ENCODE data around the gene SLC25A44. TPM values are rescaled to one million over a fixed set of nuclear protein-coding genes. Genes with fewer than 3 reads are reported as not detected.
A peak's percentile ranks its signal among the peaks of the same experiment; 100 is the strongest.
"Not testable (repeated sequence)": the region's sequence is repeated elsewhere in the genome, so short reads cannot be mapped to it uniquely, and the experiment has no call there.

The SLC25A44 gene
- total RNA-seq, 1 donor from 2014 or later, result 16.3 TPM

DNA sequence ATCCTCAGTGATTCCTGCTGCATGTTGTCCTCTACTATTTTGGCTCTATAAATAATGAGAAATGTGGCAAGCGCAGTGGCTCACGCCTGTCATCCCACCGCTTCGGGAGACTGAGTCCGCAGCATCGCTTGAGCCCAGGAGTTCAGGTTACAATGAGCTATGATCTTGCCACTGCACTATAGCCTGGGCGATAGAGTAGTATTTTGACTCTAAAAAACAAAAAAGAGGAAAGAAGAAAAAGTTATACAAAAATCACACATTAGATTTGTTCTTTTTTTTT, 756 bp upstream of the SLC25A44 start:
- peak; percentile 3 for ATAC-seq
- intact Hi-C loops (cut with DNase I), result no loop called here

DNA sequence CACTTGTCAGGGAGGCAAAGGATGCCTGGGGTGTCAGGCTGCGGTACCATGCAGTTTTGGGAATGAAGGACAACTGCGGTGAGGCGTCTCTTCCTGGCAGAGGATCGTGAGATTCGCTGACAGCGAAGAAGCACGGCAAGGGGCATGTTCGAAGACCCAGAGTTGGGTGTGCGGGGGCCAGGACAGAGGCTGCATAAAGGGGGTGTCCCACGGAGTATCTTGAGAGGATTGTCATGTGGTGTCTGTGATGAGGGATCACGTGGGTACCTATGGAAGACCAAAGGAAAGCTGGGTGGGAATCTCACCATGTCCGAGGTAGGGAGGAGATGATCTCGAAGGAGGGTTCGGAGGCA, 372 bp downstream of the SLC25A44 start:
- ATAC-seq (peak; percentile 3), DNase-seq (ENCODE audit: low spot score) (no peak)
- intact Hi-C loops (cut with DNase I), result no loop called here

More for the DNA sequence above, 756 bp upstream of the SLC25A44 start:
- no peak for DNase-seq (ENCODE audit: low spot score)

DNA sequence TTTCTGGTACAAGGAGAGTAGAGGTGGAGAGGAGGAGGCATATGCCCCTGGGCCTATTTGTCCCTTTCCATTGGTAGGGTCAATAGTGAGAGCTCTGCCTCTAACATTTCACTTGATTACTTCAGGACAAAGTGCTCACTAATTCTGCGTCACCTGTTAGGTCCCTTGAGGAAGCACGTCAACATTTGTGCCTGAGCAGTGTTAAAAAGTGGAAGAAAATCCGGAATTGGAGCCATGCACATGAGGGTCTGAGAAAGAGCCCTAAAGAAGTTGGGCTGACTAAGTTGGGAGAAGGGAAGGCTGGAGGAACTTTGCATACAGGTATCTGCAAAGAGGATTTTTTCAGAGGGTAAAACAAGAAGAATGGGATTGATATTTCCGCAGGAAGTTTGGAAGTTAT, 1.9 kb downstream of the SLC25A44 start:
- ATAC-seq, result no peak
- no peak for DNase-seq (ENCODE audit: low spot score)
- intact Hi-C loops (cut with DNase I), result no loop called here

DNA sequence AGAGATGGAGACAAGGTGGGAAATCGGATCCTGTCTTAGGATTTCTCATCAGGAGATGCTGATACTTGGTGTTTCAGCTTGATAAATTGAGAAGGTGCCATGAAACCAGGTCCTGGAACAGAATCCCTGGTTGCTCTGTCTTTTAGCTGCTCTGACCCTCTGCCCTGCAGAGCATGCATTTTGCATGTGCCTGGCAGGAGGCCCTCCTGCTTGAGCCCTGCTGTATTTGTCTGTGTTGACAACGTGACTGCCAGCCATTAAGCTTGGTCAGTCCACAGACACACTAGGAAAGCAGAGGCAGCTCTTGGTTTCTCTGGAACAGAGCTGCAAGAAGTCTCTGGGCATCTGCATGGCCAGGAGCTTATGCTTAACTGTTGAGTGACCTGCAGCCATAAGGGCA, 2.5 kb downstream of the SLC25A44 start:
- intact Hi-C loops (cut with DNase I), result no loop called here
- no peak for DNase-seq (ENCODE audit: low spot score)
- ATAC-seq, result no peak

DNA sequence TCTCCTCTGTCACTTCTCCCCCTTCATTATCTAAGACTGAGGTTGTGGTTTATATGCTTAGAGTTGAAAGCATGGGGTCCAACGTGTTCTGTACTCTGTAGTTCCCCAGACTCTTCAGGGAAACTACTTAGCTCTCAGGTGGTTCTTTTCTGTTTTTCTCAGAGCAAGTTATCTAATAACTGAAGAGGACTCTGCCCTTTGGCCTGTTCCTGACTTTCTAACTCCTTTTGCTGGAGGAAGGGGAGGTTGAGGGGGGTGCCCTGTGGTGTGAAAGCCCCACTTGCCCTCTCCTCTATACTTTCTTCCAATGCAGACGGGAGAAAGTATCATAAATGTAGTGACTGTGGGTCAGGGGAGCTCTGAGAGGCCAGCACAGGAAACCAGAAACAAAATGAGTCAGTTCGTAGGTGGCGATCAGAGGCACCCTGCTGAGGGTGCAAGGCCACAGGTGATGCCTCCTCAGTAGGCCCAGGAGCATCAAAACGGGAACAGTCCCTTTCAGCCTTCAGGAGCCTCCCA, 5.0 kb downstream of the SLC25A44 start:
- intact Hi-C loops (cut with DNase I), result no loop called here
- DNase-seq (ENCODE audit: low spot score) (no peak), ATAC-seq (no peak)

DNA sequence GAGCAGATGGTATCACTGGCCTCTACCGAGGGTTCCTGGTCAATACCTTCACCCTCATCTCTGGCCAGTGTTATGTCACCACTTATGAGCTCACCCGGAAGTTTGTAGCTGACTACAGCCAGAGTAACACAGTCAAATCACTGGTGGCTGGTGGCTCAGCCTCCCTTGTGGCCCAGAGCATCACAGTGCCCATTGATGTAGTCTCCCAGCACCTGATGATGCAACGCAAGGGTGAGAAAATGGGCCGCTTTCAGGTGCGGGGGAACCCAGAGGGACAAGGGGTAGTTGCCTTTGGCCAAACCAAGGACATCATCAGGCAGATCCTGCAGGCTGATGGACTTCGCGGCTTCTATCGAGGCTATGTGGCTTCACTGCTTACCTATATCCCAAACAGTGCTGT, 6.1 kb downstream of the SLC25A44 start:
- ATAC-seq (no peak), DNase-seq (ENCODE audit: low spot score) (no peak)
- intact Hi-C loops (cut with DNase I), result no loop called here

DNA sequence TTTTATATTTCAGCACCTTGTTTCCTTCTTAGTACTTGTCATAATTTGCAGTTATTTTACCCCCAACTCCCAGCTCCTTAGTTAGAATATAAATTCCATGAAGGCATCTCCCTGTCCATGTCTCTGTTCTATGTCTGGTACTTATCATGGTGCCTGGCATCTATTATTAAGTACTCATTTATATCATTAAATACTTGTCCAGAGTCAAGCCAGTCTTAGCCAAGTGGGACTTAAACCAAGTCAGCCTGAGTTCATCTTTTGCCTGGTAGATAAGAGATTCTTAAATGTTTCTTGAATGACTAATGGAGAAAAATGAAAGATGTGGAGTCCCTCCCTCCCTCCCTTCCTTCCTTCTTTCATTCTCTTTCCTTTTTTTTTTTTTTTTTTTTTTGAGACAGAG, 9.4 kb downstream of the SLC25A44 start:
- no peak for ATAC-seq

DNA sequence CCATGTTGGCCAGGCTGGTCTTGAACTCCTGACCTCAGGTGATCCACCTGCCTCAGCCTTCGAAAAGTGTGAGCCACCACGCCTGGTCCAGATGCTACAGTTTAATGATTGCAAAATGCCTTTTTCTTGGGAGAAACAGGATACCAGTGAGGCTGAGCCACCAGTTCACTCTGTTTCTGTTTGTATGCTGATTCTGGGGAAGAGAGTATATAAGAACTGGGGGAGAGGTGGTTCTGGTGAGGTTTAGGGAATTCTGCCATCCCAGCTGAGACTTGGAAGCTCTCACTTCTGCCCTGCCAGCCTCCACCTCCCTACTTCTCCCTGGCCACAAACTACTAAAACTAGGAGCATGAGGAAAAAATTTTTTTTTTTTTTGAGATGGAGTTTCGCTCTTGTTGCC, 10.8 kb downstream of the SLC25A44 start:
- ATAC-seq (peak; percentile 36), DNase-seq (ENCODE audit: low spot score) (no peak)
- intact Hi-C loops (cut with DNase I), result no loop called here

More for the DNA sequence above, 9.4 kb downstream of the SLC25A44 start:
- no peak for DNase-seq (ENCODE audit: low spot score)
- intact Hi-C loops (cut with DNase I), result no loop called here

DNA sequence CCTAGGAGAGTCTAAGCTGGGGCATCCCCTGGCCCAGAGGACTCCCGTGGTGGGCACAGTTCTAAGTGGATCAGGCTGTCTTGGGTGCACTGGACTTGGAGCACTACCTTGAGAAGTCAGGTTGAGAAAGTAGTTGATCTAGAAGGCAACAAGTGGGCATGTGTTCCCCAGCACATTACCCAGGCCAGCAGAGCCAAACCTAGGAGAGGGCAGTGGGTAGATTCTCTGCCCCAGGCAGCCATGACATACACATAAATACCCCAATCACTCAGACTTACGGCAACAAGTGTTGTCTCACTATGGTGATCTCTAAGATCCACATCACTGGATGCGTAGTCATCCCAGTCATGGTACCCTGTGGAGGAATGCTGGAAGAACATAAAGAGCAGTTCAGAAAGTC, 17.3 kb downstream of the SLC25A44 start:
- ATAC-seq, result no peak
- DNase-seq (ENCODE audit: low spot score), result peak; percentile 35
- intact Hi-C loops (cut with DNase I), result no loop called here

DNA sequence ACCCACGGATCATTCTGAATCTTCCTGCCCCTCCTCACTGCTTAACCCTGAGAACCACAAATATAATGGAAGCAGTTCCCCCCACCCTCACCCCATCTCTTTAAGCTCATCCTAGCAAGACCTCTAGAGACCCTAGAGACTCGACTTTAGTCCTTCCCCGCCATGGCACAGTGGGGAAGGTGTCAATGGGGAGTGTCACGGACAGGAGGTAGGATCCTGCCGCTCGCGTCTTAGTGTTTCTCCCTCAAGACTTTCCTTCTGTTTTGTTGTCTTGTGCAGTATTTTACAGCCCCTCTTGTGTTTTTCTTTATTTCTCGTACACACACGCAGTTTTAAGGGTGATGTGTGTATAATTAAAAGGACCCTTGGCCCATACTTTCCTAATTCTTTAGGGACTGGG, 18.2 kb downstream of the SLC25A44 start:
- ATAC-seq (no peak), DNase-seq (ENCODE audit: low spot score) (no peak)
- intact Hi-C loops (cut with DNase I), result no loop called here

DNA sequence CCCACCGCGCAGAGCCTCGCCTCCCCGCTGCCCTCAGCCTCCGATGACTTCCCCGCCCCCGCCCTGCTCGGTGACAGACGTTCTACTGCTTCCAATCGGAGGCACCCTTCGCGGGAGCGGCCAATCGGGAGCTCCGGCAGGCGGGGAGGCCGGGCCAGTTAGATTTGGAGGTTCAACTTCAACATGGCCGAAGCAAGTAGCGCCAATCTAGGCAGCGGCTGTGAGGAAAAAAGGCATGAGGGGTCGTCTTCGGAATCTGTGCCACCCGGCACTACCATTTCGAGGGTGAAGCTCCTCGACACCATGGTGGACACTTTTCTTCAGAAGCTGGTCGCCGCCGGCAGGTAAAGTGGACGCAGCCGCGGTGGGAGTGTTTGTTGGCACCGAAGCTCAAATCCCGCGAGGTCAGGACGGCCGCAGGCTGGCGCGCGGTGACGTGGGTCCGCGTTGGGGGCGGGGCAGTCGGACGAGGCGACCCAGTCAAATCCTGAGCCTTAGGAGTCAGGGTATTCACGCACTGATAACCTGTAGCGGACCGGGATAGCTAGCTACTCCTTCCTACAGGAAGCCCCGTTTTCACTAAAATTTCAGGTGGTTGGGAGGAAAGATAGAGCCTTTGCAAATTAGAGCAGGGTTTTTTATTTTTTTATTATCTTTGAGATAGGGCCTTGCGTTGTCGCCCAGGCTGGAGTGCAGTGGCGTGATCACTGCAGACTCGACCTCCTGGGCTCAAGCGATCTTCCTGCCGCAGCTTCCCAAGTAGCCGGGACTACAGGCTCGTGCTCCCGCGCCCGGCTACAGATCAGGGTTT, 19.1 kb downstream of the SLC25A44 start, which contains the start of gene PMF1:
Gene PMF1 (plus strand): TSS at position 175 of the 811 bp plus-strand sequence. CDS start 9 bp downstream, at position 184.
- peak; percentile 99 for ATAC-seq
- peak; percentile 98 for DNase-seq (ENCODE audit: low spot score)
- intact Hi-C loops (cut with DNase I), result no loop called here

DNA sequence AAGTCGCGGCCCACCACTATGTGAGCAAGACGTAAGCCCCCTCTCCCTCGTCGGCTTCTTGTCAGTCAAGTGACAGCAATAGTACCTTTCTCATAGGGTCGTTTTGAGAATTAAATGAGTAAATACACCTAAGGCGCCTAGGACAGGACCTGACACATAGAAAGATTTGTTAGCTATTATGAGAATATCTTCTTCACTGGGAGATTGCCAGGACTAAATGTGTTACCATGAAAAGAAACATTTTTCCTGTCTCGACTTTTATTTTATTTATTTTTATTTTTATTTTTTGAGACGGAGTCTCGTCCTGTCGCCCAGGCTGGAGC, 19.7 kb downstream of the SLC25A44 start:
- intact Hi-C loops (cut with DNase I), result no loop called here
- DNase-seq (ENCODE audit: low spot score) (no peak), ATAC-seq (no peak)

DNA sequence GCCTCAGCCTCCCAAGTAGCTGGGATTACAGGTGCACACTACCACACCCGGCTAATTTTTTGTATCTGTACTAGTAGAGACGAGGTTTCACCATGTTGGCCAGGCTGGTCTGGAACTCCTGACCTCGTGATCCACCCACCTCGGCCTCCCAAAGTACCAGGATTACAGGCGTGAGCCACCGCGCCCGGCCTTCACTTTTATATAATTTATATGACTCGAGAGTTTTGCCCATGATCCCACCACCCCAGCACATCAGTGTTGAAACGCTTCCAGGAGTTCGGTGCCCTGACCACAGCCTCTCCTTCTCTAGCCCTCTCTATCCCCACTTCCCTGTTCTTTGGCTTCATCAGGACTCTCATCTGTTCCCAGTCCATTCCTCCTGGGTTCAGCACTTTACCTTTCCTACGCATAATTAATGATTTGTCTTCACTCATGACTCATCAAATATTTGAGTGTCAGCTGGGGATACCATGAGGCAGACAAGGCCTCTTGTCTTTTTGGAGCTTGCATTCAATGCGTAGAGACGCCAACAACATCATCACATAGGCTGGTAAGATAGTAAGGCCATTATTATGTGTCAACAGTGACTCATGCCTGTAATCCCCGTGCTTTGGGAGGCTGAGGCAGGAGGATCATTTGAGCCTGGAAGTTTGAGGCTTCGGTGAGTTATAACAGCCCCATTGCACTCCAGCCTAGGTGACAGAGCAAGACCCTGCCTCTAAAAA, 20.3 kb downstream of the SLC25A44 start:
- intact Hi-C loops (cut with DNase I), result no loop called here
- DNase-seq (ENCODE audit: low spot score) (no peak), ATAC-seq (no peak)

DNA sequence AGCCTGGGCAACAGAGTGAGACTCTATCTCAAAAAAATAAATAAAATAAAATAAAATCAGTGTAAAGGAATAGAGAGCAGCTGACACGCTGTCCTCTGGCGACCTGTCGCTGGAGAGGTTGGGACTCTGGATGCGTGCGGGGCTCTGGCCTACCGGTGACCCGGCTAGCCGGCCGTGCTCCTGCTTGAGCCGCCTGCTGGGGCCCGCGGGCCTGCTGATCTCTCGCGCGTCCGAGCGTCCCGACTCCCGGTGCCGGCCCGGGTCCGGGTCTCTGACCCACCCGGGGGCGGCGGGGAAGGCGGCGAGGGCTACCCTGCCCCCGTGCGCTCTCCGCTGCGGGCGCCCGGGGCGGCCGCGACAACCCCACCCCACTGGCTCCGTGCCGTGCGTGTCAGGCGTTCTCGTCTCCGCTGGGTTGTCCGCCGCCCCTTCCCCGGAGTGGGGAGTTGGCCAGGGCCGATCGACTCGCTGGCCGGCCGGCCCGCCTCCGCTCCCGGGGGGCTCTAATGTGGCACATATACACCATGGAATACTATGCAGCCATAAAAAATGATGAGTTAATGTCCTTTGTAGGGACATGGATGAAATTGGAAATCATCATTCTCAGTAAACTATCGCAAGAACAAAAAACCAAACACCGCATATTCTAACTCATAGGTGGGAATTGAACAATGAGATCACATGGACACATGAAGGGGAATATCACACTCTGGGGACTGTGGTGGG, 22.6 kb downstream of the SLC25A44 start:
- intact Hi-C loops (cut with DNase I); ATAC-seq; DNase-seq (ENCODE audit: low spot score): not testable (repeated sequence)

DNA sequence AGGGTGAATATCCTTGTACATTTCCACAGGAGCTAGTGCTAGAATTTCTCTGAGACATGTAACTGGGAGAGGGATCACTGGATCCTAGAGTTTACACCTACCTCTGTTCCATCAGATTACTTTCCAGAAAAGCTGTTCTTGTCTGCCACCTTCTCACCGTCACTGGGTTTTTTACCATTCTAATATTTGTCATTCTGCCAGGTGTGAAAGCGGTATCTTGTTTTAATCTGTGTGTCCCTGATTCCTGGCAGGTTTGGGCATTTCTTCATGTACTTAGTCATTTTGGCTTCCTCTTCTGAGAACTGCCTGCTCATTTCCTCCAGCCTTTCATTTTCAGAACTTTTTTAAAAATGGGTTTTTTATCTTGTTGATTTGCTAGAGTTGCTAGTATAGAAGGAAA, 24.0 kb downstream of the SLC25A44 start:
- no peak for DNase-seq (ENCODE audit: low spot score)
- intact Hi-C loops (cut with DNase I), result no loop called here
- no peak for ATAC-seq

DNA sequence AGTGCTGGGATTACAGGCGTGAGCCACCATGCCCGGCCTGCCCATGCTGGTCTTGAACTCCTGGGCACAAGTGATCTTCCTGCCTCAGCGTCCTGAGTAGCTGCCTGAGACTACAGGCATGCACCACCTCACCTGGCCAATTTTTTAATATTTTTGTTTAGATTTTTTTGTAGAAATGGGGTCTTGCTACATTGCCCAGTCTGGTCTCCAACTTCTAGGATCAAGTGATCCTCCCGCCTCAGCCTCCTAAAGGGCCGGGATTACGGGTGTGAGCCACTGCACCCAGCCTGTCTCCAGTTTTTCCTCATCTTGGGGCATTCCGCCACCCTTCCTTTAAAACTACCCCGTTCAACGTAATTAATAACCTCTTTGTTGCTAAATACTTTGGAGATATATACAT, 26.3 kb downstream of the SLC25A44 start:
- ATAC-seq (no peak), DNase-seq (ENCODE audit: low spot score) (no peak)
- intact Hi-C loops (cut with DNase I), result loop anchor here (5.0 kb wide), 1 partner anchor 128 kb away; no protein-coding TSS in a partner anchor

DNA sequence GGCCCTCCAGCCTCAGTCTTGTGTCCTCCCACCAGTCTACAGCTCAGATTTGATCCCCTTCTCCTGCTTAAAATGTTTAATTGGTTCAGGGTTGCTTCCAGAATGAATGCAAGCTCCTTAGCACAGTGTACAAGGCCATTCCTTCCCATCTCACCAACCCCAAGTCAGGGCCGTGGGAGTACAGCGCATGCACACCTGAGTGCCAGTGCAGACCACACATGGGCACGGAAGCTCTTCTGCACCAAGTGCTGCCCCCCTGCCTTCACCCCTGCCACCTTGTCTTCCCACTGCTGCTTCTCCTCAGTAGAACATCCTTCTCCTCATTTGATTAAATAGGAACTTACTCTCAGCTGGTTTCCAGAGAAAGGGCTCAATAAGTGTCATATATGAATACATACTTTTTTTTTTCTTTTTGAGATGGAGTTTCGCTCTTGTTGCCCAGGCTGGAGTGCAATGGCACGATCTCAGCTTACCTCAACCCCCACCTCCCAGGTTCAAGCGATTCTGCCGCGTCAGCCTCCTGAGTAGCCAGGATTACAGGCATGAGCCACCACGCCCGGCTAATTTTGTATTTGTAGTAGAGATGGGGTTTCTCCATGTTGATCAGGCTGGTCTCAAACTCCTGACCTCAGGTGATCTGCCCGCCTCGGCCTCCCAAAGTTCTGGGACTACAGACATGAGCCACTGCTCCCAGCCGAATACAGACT, 28.2 kb downstream of the SLC25A44 start:
- ATAC-seq, result no peak
- intact Hi-C loops (cut with DNase I), result loop anchor here (5.0 kb wide), 1 partner anchor 130 kb away; no protein-coding TSS in a partner anchor

DNA sequence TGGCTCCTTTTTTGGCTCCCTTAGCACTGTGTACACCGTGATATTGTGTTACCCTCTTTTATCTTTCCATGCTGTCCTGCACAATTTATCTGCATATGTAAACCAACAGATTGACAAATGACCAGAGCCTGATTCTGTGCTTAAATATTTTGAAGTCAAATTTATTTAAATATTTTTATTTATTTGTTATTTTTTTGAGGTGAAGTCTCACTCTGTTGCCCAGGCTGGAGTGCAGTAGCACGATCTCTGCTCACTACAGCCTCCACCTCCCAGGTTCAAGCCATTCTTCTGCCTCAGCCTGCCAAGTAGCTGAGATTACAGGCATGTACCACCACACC, 31.7 kb downstream of the SLC25A44 start:
- intact Hi-C loops (cut with DNase I), result no loop called here
- no peak for DNase-seq (ENCODE audit: low spot score)
- ATAC-seq, result no peak

More for the DNA sequence above, 28.2 kb downstream of the SLC25A44 start:
- no peak for DNase-seq (ENCODE audit: low spot score)

DNA sequence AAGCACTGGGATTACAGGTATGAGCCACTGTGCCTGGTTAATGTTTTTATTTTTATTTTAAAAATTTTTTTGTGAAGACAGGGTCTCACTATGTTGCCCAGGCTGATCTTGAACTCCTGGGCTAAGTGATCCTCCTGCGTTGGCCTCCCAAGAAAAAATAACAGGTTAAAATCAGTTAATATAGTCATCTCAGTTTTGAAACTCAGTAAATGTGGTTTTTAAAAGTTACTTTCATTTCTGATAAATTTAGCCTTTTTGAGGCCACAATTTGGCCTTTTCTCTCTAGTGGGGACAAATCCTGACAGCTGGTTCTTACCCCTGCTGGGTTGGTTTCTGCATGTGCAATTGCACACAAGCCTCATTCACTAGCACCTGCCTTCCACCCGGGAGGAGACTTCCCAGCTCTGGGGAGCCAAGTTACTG, 32.2 kb downstream of the SLC25A44 start:
- ATAC-seq (no peak), DNase-seq (ENCODE audit: low spot score) (no peak)
- intact Hi-C loops (cut with DNase I), result no loop called here
